ENCODE measurements around the gene IFNA21.
"Not testable (repeated sequence)": the region's sequence is repeated elsewhere in the genome, so short reads cannot be mapped to it uniquely, and the experiment has no call there.

The IFNA21 gene

GRCh38 chr9:21144603-21145002 lies 21.9 kb downstream of the IFNA21 start:
- H3K4me3 ChIP-seq (ENCODE audit: low read depth, low read length), result no peak overlapping the region

- H3K4me3 ChIP-seq (ENCODE audit: low read depth, low read length), result no peak within 1 kb of the TSS
Measured at GRCh38 chr9:21141427-21141882, 25.0 kb downstream of the IFNA21 start, which contains the start of gene IFNW1. TSS of gene IFNW1 (minus strand) at chr9:21141832. CDS start at chr9:21141570, 262 bp downstream.

- no peak overlapping the region for H3K4me3 ChIP-seq (ENCODE audit: low read depth, low read length)
Measured at GRCh38 chr9:21137020-21137419, 29.4 kb downstream of the IFNA21 start.

- no peak overlapping the region for H3K4me3 ChIP-seq (ENCODE audit: low read depth, low read length)
Measured at GRCh38 chr9:21135736-21136135, 30.7 kb downstream of the IFNA21 start.

GRCh38 chr9:21128186-21128585 lies 38.3 kb downstream of the IFNA21 start:
- not testable (repeated sequence) for H3K4me3 ChIP-seq (ENCODE audit: low read depth, low read length)

- H3K4me3 ChIP-seq (ENCODE audit: low read depth, low read length), result no peak overlapping the region
Measured at GRCh38 chr9:21121595-21122251, 44.7 kb downstream of the IFNA21 start.

- no peak overlapping the region for H3K4me3 ChIP-seq (ENCODE audit: low read depth, low read length)
Measured at GRCh38 chr9:21121079-21121478, 45.4 kb downstream of the IFNA21 start.

- H3K4me3 ChIP-seq (ENCODE audit: low read depth, low read length), result no peak overlapping the region
Measured at GRCh38 chr9:21119093-21119770, 47.2 kb downstream of the IFNA21 start.
